CD4-positive, alpha-beta T cell (primary cell): ENCODE data around the gene HOMER3. TPM values are rescaled to one million over a fixed set of nuclear protein-coding genes. Genes with fewer than 3 reads are reported as not detected.

Experiments used
- ATAC-seq: fragments of 200-7000 bp; cut with Tn5 transposase; one replicate; pipeline ENCODE4 v1.10.0; 2022; ENCODE audit warnings: mild to moderate bottlenecking; ENCODE audit not compliant: poor library complexity
- CTCF ChIA-PET: fragments of 350-600 bp; sonication (Branson Sonifier 250); formaldehyde crosslinking; loops from one replicate; lab custom pipeline; 2021; ENCODE audit warnings: antibody characterized with exemption, inconsistent platforms; lab: Charles Lee
- POLR2A ChIA-PET: fragments of 350-600 bp; sonication (Branson Sonifier 250); formaldehyde crosslinking; loops from one replicate; lab custom pipeline; 2021; ENCODE audit warnings: antibody characterized with exemption, inconsistent platforms; lab: Charles Lee
- DNase-seq, 14 experiments: peaks; one replicate each; pipeline ENCODE4 v3.0.0-alpha.2; 2013 to 2020; ENCODE audit warnings: mixed read lengths in 2 of 14
- H3K27ac ChIP-seq, 2 donors: one replicate each; pipeline versions ENCODE4 v1.5.1 to v1.7.0; 2013; ENCODE audit warnings: low read length in 2 of 2, low read depth in 1 of 2, mild to moderate bottlenecking in 1 of 2
- H3K27me3 ChIP-seq, 2 experiments: 1 replicate in 1 of 2; 2 replicates in 1 of 2; pipeline versions ENCODE4 v1.6.1 to v1.7.0; 2013; ENCODE audit warnings: low read length in 2 of 2, control low read depth in 1 of 2, mild to moderate bottlenecking in 1 of 2, moderate library complexity in 1 of 2; ENCODE audit not compliant: insufficient read depth in 2 of 2, control insufficient read depth in 1 of 2
- H3K36me3 ChIP-seq: one replicate; pipeline ENCODE4 v1.6.1; 2013; ENCODE audit warnings: low read length, control low read depth; ENCODE audit not compliant: insufficient read depth
- H3K4me1 ChIP-seq: one replicate; pipeline ENCODE4 v1.6.1; 2013; ENCODE audit warnings: low read length, control low read depth; ENCODE audit not compliant: insufficient read depth
- H3K4me3 ChIP-seq: one replicate; pipeline ENCODE4 v1.5.1; 2013; ENCODE audit warnings: mild to moderate bottlenecking, low read length, moderate library complexity
- H3K9me3 ChIP-seq, 2 experiments: 1 replicate in 1 of 2; 2 replicates in 1 of 2; pipeline versions ENCODE4 v1.6.1 to v1.7.0; 2013; ENCODE audit warnings: low read length in 2 of 2, mild to moderate bottlenecking in 2 of 2, control low read depth in 1 of 2, moderate library complexity in 1 of 2; ENCODE audit not compliant: control insufficient read depth in 1 of 2, insufficient read depth in 1 of 2
- H3K27ac Mint-ChIP-seq: one replicate; pipeline ENCODE4 v1.8.0; 2020; ENCODE audit warnings: mixed read lengths
- H3K27me3 Mint-ChIP-seq: one replicate; pipeline ENCODE4 v1.8.0; 2021; ENCODE audit warnings: mixed read lengths
- H3K36me3 Mint-ChIP-seq: one replicate; pipeline ENCODE4 v1.8.0; 2021; ENCODE audit warnings: low read depth, mixed read lengths
- H3K4me1 Mint-ChIP-seq: one replicate; pipeline ENCODE4 v1.8.0; 2021; ENCODE audit warnings: low read depth, mixed read lengths
- H3K4me3 Mint-ChIP-seq: one replicate; pipeline ENCODE4 v1.8.0; 2020; ENCODE audit warnings: mild to moderate bottlenecking, mixed read lengths
- H3K9me3 Mint-ChIP-seq: one replicate; pipeline ENCODE4 v1.8.0; 2020; ENCODE audit warnings: mixed read lengths
- CTCF ChIP-seq: fragments of 200-600 bp; IDR thresholded peaks from one replicate; pipeline ENCODE4 v1.8.0; 2022; ENCODE audit warnings: antibody characterized with exemption, mild to moderate bottlenecking
- intact Hi-C, 2 experiments: fragments of 100-400 bp; cut with DNase I in 1 of 2; cut with micrococcal nuclease in 1 of 2; formaldehyde crosslinking; loops; one replicate each; pipeline versions ENCODE4 v1.15.1 to v1.9.0; 2023 to 2025; cut with DNase I, micrococcal nuclease
- total RNA-seq, 174 experiments: library from RNA in 2 of 174; stranded (reverse) in 2 of 174; gene quantifications; one replicate each; pipeline ENCODE4 v1.2.3 and lab custom pipeline; 2021 to 2026

HOMER3 gene
- total RNA-seq, 2 experiments from 2014 or later: 1.1 TPM

GRCh38 chr19:18906605-18907519 is 34.2 kb downstream of the HOMER3 start:
- Histone ChIP-seq H3K27ac (no peak overlapping the region), H3K4me1 (no peaks in the 10 kb centered on the region), H3K27me3 (no peaks in the 10 kb centered on the region), H3K36me3 (peaks cover 69% of the 10 kb centered on the region), H3K4me3 (no peak overlapping the region), H3K9me3 (peaks cover 0 to 6% of the 10 kb centered on the region in 2 experiments)
- ChIA-PET POLR2A (interaction anchor here (1.7 to 1.8 kb wide), 2 partner anchors 12 to 13 kb away, joined by 6 read pairs; partner anchors contain the start of genes COPE and DDX49), CTCF (no interaction called here)
- Mint-ChIP-seq H3K4me1 (no peaks in the 10 kb centered on the region), H3K9me3 (no peaks in the 10 kb centered on the region), H3K27me3 (no peaks in the 10 kb centered on the region), H3K27ac (no peak overlapping the region), H3K4me3 (no peak overlapping the region), H3K36me3 (peaks cover 32% of the 10 kb centered on the region)
- no peak for ATAC-seq
- intact Hi-C loops: no loop called here
- DNase-seq: no peak
- no peak for TF ChIP-seq CTCF

GRCh38 chr19:18905513-18906236 is 35.3 kb downstream of the HOMER3 start:
- peaks cover 0 to 6% of the 10 kb centered on the region in 2 experiments for H3K9me3 ChIP-seq
- ChIA-PET CTCF (no interaction called here), POLR2A (interaction anchor here (1.7 kb wide), 1 partner anchor 14 kb away, joined by 6 read pairs; the partner anchor contains the start of genes COPE and DDX49)
- intact Hi-C loops: no loop called here
- H3K4me1 Mint-ChIP-seq: no peaks in the 10 kb centered on the region
- no peak for TF ChIP-seq CTCF
- H3K27me3 ChIP-seq: no peaks in the 10 kb centered on the region
- H3K4me1 ChIP-seq: no peaks in the 10 kb centered on the region
- no peak for ATAC-seq
- H3K36me3 ChIP-seq: peaks cover 73% of the 10 kb centered on the region
- no peaks in the 10 kb centered on the region for H3K27me3 Mint-ChIP-seq
- peak overlapping the region; percentile 11 for H3K4me3 Mint-ChIP-seq
- no peak overlapping the region for H3K27ac ChIP-seq
- no peaks in the 10 kb centered on the region for H3K9me3 Mint-ChIP-seq
- no peak overlapping the region for H3K27ac Mint-ChIP-seq
- H3K36me3 Mint-ChIP-seq: peaks cover 34% of the 10 kb centered on the region
- DNase-seq: no peak
- H3K4me3 ChIP-seq: no peak overlapping the region

GRCh38 chr19:18905058-18905456 is 36.0 kb downstream of the HOMER3 start:
- Histone ChIP-seq H3K4me3 (no peak overlapping the region), H3K27ac (no peak overlapping the region), H3K36me3 (peaks cover 73% of the 10 kb centered on the region), H3K4me1 (no peaks in the 10 kb centered on the region), H3K9me3 (peaks cover 0 to 6% of the 10 kb centered on the region in 2 experiments), H3K27me3 (no peaks in the 10 kb centered on the region)
- ATAC-seq (no peak), DNase-seq (no peak)
- no peak for TF ChIP-seq CTCF
- Mint-ChIP-seq H3K4me3 (peak overlapping the region; percentile 54), H3K4me1 (no peaks in the 10 kb centered on the region), H3K27ac (no peak overlapping the region), H3K27me3 (no peaks in the 10 kb centered on the region), H3K36me3 (peaks cover 37% of the 10 kb centered on the region), H3K9me3 (no peaks in the 10 kb centered on the region)
- intact Hi-C loops: no loop called here
- CTCF ChIA-PET: no interaction called here
- POLR2A ChIA-PET: interaction anchor here (1.7 kb wide), 1 partner anchor 14 kb away, joined by 6 read pairs; the partner anchor contains the start of genes COPE and DDX49
